Muscle of leg (tissue), 11 donors: ENCODE data around the gene FAM43B. TPM values are rescaled to one million over a fixed set of nuclear protein-coding genes. Genes with fewer than 3 reads are reported as not detected.

Experiments
- DNase-seq: peaks from one replicate; pipeline ENCODE4 v3.0.0; 2013
- H3K27ac ChIP-seq: one replicate; pipeline ENCODE4 v1.5.1; 2013; ENCODE audit warnings: mild to moderate bottlenecking, low read length, control low read depth
- H3K27me3 ChIP-seq: one replicate; pipeline ENCODE4 v1.6.1; 2013; ENCODE audit warnings: low read length; ENCODE audit not compliant: control insufficient read depth, insufficient read depth
- H3K36me3 ChIP-seq: one replicate; pipeline ENCODE4 v1.6.1; 2013; ENCODE audit warnings: low read length; ENCODE audit not compliant: control insufficient read depth, insufficient read depth
- H3K4me1 ChIP-seq: one replicate; pipeline ENCODE4 v1.6.1; 2013; ENCODE audit warnings: low read length; ENCODE audit not compliant: control insufficient read depth, insufficient read depth
- H3K4me3 ChIP-seq: one replicate; pipeline ENCODE4 v1.5.1; 2013; ENCODE audit warnings: low read length, control low read depth
- H3K9me3 ChIP-seq: replicated peaks from 2 replicates; pipeline ENCODE4 v1.6.1; 2013; ENCODE audit warnings: low read depth, low read length; ENCODE audit not compliant: control insufficient read depth
- WGBS: methylation state at CpG from one replicate; pipeline ENCODE4 v1.1.5; 2013; ENCODE audit warnings: missing lambda C conversion rate; ENCODE audit not compliant: insufficient coverage; 5-methylcytosine and 5-hydroxymethylcytosine counted together
- polyA plus RNA-seq, 8 donors: library from polyadenylated mRNA; unstranded; fragments of 120-200 nt; gene quantifications; one replicate each; pipeline versions ENCODE4 v1.2.1 to v1.2.3, GENCODE V29; 2013; ENCODE audit warnings: inconsistent platforms in 1 of 8, low replicate concordance in 1 of 8; ENCODE audit not compliant: insufficient read length in 8 of 8, insufficient read depth in 1 of 8
- total RNA-seq: library from RNA; stranded (reverse); fragments of 120-200 nt; gene quantifications from one replicate; pipeline ENCODE4 v1.2.4, GENCODE V29; 2013

The FAM43B gene
- total and polyA plus RNA-seq, 9 donors = 0.48 to 2.3 (median 1.0) TPM

- 97% methylated on average over 5 of the region's 9 CpGs for WGBS
- Histone ChIP-seq H3K27ac (no peak overlapping the region), H3K27me3 (peaks cover 2% of the 10 kb centered on the region), H3K4me3 (no peak overlapping the region), H3K9me3 (no peaks in the 10 kb centered on the region), H3K4me1 (no peaks in the 10 kb centered on the region), H3K36me3 (no peaks in the 10 kb centered on the region)
- no peak for DNase-seq
Observed at GRCh38 chr1:20603504-20604464, 51.4 kb downstream of the FAM43B start.

Other genes starting within 250 kb of the FAM43B start
- 1.7 TPM for gene CAMK2N1, start 66.4 kb upstream of the FAM43B start, total RNA-seq
- 10 to 100 TPM in 3 of 8 donors, 1 to 10 TPM in 5; 7.4 to 12.6 (median 8.6) TPM for gene CAMK2N1, start 66.4 kb upstream of the FAM43B start, polyA plus RNA-seq
- gene MUL1, start 44.4 kb upstream of the FAM43B start, total RNA-seq = 16.6 TPM
- gene MUL1, start 44.4 kb upstream of the FAM43B start, polyA plus RNA-seq = 10 to 100 TPM; 18.6 to 24.4 (median 21.2) TPM
- gene CDA, start 36.5 kb downstream of the FAM43B start, total RNA-seq = 0.13 TPM
- gene CDA, start 36.5 kb downstream of the FAM43B start, polyA plus RNA-seq = 1 to 10 TPM in 1 of 8 donors, under 1 TPM in 7; 0.27 to 1.3 (median 0.56) TPM
- gene PINK1, start 80.9 kb downstream of the FAM43B start, total RNA-seq = 43.6 TPM
- 10 to 100 TPM; 35.5 to 47.5 (median 39.9) TPM for gene PINK1, start 80.9 kb downstream of the FAM43B start, polyA plus RNA-seq
- 145 TPM for gene DDOST, start 108.8 kb downstream of the FAM43B start, total RNA-seq
- gene DDOST, start 108.8 kb downstream of the FAM43B start, polyA plus RNA-seq = 100 to 1,000 TPM; 114 to 169 (median 138) TPM
- gene KIF17, start 165.4 kb downstream of the FAM43B start, total RNA-seq = 1.8 TPM
- gene KIF17, start 165.4 kb downstream of the FAM43B start, polyA plus RNA-seq = 1 to 10 TPM; 1.9 to 4.3 (median 2.5) TPM
- gene SH2D5, start 180.1 kb downstream of the FAM43B start, total RNA-seq = 0.13 TPM
- under 1 TPM; 0.20 to 0.54 (median 0.30) TPM for gene SH2D5, start 180.1 kb downstream of the FAM43B start, polyA plus RNA-seq
- 161 TPM for gene HP1BP3, start 234.7 kb downstream of the FAM43B start, total RNA-seq
- gene HP1BP3, start 234.7 kb downstream of the FAM43B start, polyA plus RNA-seq = 100 to 1,000 TPM; 147 to 216 (median 167) TPM